A673 (cell line): ENCODE measurements around the gene AATK. TPM values are rescaled to one million over a fixed set of nuclear protein-coding genes. Genes with fewer than 3 reads are reported as not detected.

Source experiments
- BruUV-seq: library from RNA; stranded (reverse); fragments of 400-500 nt; replicated peaks from 2 replicates; lab custom pipeline; 2021; lab: Mats Ljungman, UMichigan
- CTCF ChIA-PET: fragments of 300-600 bp; sonication (Branson Sonifier 250); formaldehyde crosslinking; loops from one replicate; lab custom pipeline; 2022; ENCODE audit warnings: antibody characterized with exemption; lab: Charles Lee
- POLR2A ChIA-PET: fragments of 300-600 bp; sonication (Branson Sonifier 250); formaldehyde crosslinking; loops from one replicate; lab custom pipeline; 2022; ENCODE audit warnings: antibody characterized with exemption; ENCODE audit not compliant: low non-redundant PET; lab: Charles Lee
- DNase-seq: peaks from one replicate; pipeline ENCODE4 v3.0.0-alpha.2; 2015; ENCODE audit warnings: low spot score
- H3K27ac ChIP-seq: fragments of 200-600 bp; sonication (generic); 2 replicates; pipeline ENCODE4 v1.5.1; 2016; ENCODE audit warnings: mixed run types, low read depth, mild to moderate bottlenecking, mixed read lengths, antibody characterized with exemption, low read length; ENCODE audit not compliant: poor library complexity, severe bottlenecking
- H3K27me3 ChIP-seq: fragments of 200-600 bp; sonication (generic); replicated peaks from 2 replicates; pipeline ENCODE4 v1.6.1; 2017; ENCODE audit warnings: mixed run types, low read depth, mild to moderate bottlenecking, mixed read lengths, antibody characterized with exemption, low read length; ENCODE audit not compliant: insufficient read depth, poor library complexity
- H3K36me3 ChIP-seq: fragments of 200-600 bp; sonication (generic); 2 replicates; pipeline ENCODE4 v1.6.1; 2016; ENCODE audit warnings: mixed run types, mild to moderate bottlenecking, mixed read lengths, antibody characterized with exemption, low read length; ENCODE audit not compliant: insufficient read depth, poor library complexity, severe bottlenecking
- H3K4me1 ChIP-seq: fragments of 200-600 bp; sonication (generic); 2 replicates; pipeline ENCODE4 v1.6.1; 2017; ENCODE audit warnings: mixed run types, mild to moderate bottlenecking, mixed read lengths, antibody characterized with exemption, low read length; ENCODE audit not compliant: insufficient read depth, poor library complexity, severe bottlenecking
- H3K4me3 ChIP-seq: fragments of 200-600 bp; sonication (generic); 2 replicates; pipeline ENCODE4 v1.5.1; 2016; ENCODE audit warnings: low read depth, mixed run types, mild to moderate bottlenecking, mixed read lengths, low read length; ENCODE audit not compliant: poor library complexity, severe bottlenecking
- H3K9me3 ChIP-seq: fragments of 200-600 bp; sonication (generic); 2 replicates; pipeline ENCODE4 v1.6.1; 2016; ENCODE audit warnings: mixed run types, low read depth, mild to moderate bottlenecking, mixed read lengths, antibody characterized with exemption, low read length; ENCODE audit not compliant: poor library complexity, severe bottlenecking
- EZH2 ChIP-seq: fragments of 200-600 bp; sonication (generic); IDR thresholded peaks from 2 replicates; pipeline ENCODE4 v1.6.1; 2017; ENCODE audit warnings: borderline replicate concordance, low read depth, mild to moderate bottlenecking, mixed read lengths, antibody characterized with exemption, low read length; ENCODE audit not compliant: poor library complexity, severe bottlenecking
- intact Hi-C: fragments of 100-400 bp; cut with micrococcal nuclease; formaldehyde crosslinking; loops from one replicate; pipeline ENCODE4 v1.10.0; 2022; ENCODE audit not compliant: unreplicated experiment
- microRNA-seq: library from miRNA; unstranded; fragments of <30 nt; microRNA quantifications from one replicate; pipeline ENCODE4 v1.2.0, GENCODE V29; 2021
- total RNA-seq: library from RNA; stranded (reverse); gene quantifications from 2 replicates; pipeline ENCODE4 v1.2.3, GENCODE V29; 2021
- TF ChIP-seq, protein P1 (sequence below): fragments of 300-800, 200-600 bp; sonication (generic); conservative IDR thresholded peaks from 2 replicates; pipeline ENCODE4 v1.5.1; 2017; ENCODE audit warnings: low read depth, mild to moderate bottlenecking, antibody characterized with exemption, low read length, moderate library complexity, mixed read lengths

Gene AATK
- total RNA-seq, 1 experiment from 2014 or later, result 0.90 TPM

GRCh38 chr17:81069135-81069645 lies 96.8 kb downstream of the AATK start:
- Histone ChIP-seq H3K4me1 (peaks cover 15% of the 10 kb centered on the region), H3K27ac (no peak overlapping the region), H3K27me3 (no peaks in the 10 kb centered on the region), H3K36me3 (no peaks in the 10 kb centered on the region), H3K4me3 (no peak overlapping the region), H3K9me3 (no peaks in the 10 kb centered on the region)
- ChIA-PET POLR2A (interaction anchor here (0.6 kb wide), 1 partner anchor 291 kb away, joined by 4 read pairs; no protein-coding TSS in a partner anchor), CTCF (no interaction called here)
- intact Hi-C loops, result no loop called here
- no peak for DNase-seq
- TF ChIP-seq, protein P1, sequence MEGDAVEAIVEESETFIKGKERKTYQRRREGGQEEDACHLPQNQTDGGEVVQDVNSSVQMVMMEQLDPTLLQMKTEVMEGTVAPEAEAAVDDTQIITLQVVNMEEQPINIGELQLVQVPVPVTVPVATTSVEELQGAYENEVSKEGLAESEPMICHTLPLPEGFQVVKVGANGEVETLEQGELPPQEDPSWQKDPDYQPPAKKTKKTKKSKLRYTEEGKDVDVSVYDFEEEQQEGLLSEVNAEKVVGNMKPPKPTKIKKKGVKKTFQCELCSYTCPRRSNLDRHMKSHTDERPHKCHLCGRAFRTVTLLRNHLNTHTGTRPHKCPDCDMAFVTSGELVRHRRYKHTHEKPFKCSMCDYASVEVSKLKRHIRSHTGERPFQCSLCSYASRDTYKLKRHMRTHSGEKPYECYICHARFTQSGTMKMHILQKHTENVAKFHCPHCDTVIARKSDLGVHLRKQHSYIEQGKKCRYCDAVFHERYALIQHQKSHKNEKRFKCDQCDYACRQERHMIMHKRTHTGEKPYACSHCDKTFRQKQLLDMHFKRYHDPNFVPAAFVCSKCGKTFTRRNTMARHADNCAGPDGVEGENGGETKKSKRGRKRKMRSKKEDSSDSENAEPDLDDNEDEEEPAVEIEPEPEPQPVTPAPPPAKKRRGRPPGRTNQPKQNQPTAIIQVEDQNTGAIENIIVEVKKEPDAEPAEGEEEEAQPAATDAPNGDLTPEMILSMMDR, result no peak
- no peak for TF ChIP-seq EZH2
- no TSS peak for BruUV-seq

DNA sequence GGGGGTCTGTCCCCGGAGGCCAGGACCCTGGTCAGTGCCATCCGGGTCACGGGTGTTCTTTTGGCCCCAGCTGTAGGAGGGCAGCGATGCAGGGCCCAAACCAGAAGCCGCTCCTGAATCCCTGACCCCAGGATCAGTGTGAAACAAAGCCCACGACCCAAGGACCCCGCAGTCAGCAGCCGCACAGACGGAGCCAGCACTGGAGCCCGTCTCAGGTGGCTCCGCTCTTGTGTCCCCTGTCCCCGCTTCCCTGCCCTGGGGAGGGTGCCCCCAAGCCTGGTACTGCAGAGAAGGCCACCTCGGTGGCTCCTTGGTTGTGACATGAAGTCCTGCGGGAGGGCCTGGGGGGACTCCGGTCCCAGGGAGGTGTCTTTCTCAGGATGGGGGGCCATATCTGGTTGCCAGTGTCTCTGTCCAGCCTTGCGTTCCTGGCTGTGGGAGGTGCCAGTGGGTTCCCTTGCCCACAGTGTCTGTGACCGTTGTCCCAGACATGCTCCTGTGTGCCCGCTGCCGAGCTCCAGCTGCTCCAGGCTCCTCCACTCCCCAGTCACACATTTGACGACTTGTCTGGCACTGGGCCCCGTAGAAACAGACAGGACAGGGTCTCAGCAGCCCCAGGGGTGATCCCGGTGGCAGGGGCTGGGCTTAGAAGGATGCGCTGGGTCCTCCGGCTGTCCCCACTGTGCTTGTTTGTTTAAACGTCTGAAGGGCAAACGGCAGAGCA lies 97.4 kb downstream of the AATK start:
- intact Hi-C loops, result no loop called here
- CTCF ChIA-PET, result no interaction called here
- DNase-seq, result no peak
- Histone ChIP-seq H3K4me3 (no peak overlapping the region), H3K9me3 (no peaks in the 10 kb centered on the region), H3K27ac (no peak overlapping the region), H3K4me1 (peaks cover 21% of the 10 kb centered on the region), H3K36me3 (no peaks in the 10 kb centered on the region), H3K27me3 (no peaks in the 10 kb centered on the region)
- TF ChIP-seq EZH2, result no peak
- TF ChIP-seq, protein P1, result no peak
- POLR2A ChIA-PET, result no interaction called here
- BruUV-seq, result no TSS peak

- Histone ChIP-seq H3K4me1 (peaks cover 30% of the 10 kb centered on the region), H3K4me3 (no peak overlapping the region), H3K36me3 (no peaks in the 10 kb centered on the region), H3K27ac (no peak overlapping the region), H3K27me3 (no peaks in the 10 kb centered on the region), H3K9me3 (no peaks in the 10 kb centered on the region)
- no peak for DNase-seq
- intact Hi-C loops, result no loop called here
- POLR2A ChIA-PET, result no interaction called here
- CTCF ChIA-PET, result no interaction called here
- no TSS peak for BruUV-seq
- TF ChIP-seq, protein P1, result no peak
- TF ChIP-seq EZH2, result no peak
Measured at GRCh38 chr17:81067391-81067811, 98.6 kb downstream of the AATK start.

Small RNA genes lying within 50 kb of the gene (microRNA-seq; reads per million reads assigned to microRNA genes)
- 1.9 reads per million for gene MIR1250
- gene MIR3065, result not detected
- not detected for gene MIR338
- gene MIR657, result not detected

Other genes starting within 250 kb of the AATK start
- 18.7 and 21.3 TPM in 2 replicates for gene CHMP6, start 174.4 kb downstream of the AATK start, total RNA-seq
- 51.6 and 54.9 TPM in 2 replicates for gene BAIAP2, start 131.1 kb downstream of the AATK start, total RNA-seq
- not detected in 2 replicates for gene PVALEF, start 714 bp downstream of the AATK start, total RNA-seq
- 27.1 and 36.3 TPM in 2 replicates for gene CEP131, start 56.7 kb upstream of the AATK start, total RNA-seq
- gene TEPSIN, start 72.8 kb upstream of the AATK start, total RNA-seq, result 33.6 and 36.1 TPM in 2 replicates
- gene NDUFAF8, start 73.1 kb upstream of the AATK start, total RNA-seq, result 58.6 and 64.9 TPM in 2 replicates
- 75.1 and 77.3 TPM in 2 replicates for gene SLC38A10, start 129.1 kb upstream of the AATK start, total RNA-seq
- gene BAHCC1, start 229.2 kb upstream of the AATK start, total RNA-seq, result 74.2 and 80.6 TPM in 2 replicates